Stimulated activated CD4-positive, alpha-beta T cell treated with anti-CD3 and anti-CD28 coated beads, Interleukin-12 subunit alpha, Interleukin-12 subunit beta, amount 100 ng/mL, for 48 hours (primary cell): ENCODE results near the gene PREX1.
"Not testable (repeated sequence)": the region's sequence is repeated elsewhere in the genome, so short reads cannot be mapped to it uniquely, and the experiment has no call there.

ENCODE experiments used
- DNase-seq, 3 donors: peaks; one replicate each; pipeline ENCODE4 v3.0.0-alpha.2; 2020; ENCODE audit warnings: low read depth in 2 of 3, low spot score in 1 of 3

Gene PREX1

GRCh38 chr20:48612335-48612734, 215.5 kb downstream of the PREX1 start:
- DNase-seq, result no peak

- DNase-seq, result no peak
Observed at GRCh38 chr20:48610996-48611395, 216.8 kb downstream of the PREX1 start.

- DNase-seq, result no peak
Observed at GRCh38 chr20:48609491-48609978, 218.3 kb downstream of the PREX1 start.

- no peak for DNase-seq
Observed at GRCh38 chr20:48608756-48609155, 219.0 kb downstream of the PREX1 start.

- DNase-seq, result no peak
Observed at GRCh38 chr20:48607544-48607865, 220.3 kb downstream of the PREX1 start.

GRCh38 chr20:48606841-48607543, 220.8 kb downstream of the PREX1 start:
- no peak for DNase-seq

GRCh38 chr20:48606172-48606840, 221.5 kb downstream of the PREX1 start:
- no peak for DNase-seq

GRCh38 chr20:48605364-48606171, 222.2 kb downstream of the PREX1 start:
- DNase-seq, result no peak

GRCh38 chr20:48604936-48605335, 222.9 kb downstream of the PREX1 start:
- no peak for DNase-seq

- no peak for DNase-seq
Observed at GRCh38 chr20:48604426-48604825, 223.4 kb downstream of the PREX1 start.

- DNase-seq, result no peak
Observed at GRCh38 chr20:48603819-48604405, 223.9 kb downstream of the PREX1 start.

- DNase-seq, result no peak
Observed at GRCh38 chr20:48603116-48603818, 224.5 kb downstream of the PREX1 start.

GRCh38 chr20:48601798-48602197, 226.0 kb downstream of the PREX1 start:
- DNase-seq, result no peak

GRCh38 chr20:48600470-48600945, 227.3 kb downstream of the PREX1 start:
- DNase-seq, result no peak

- no peak for DNase-seq
Observed at GRCh38 chr20:48599748-48600469, 227.9 kb downstream of the PREX1 start.

GRCh38 chr20:48599106-48599747, 228.6 kb downstream of the PREX1 start:
- no peak for DNase-seq

- DNase-seq, result not testable (repeated sequence)
Observed at GRCh38 chr20:48598303-48598941, 229.4 kb downstream of the PREX1 start.

GRCh38 chr20:48597521-48598302, 230.1 kb downstream of the PREX1 start:
- DNase-seq, result no peak
